Naive B cell (primary cell): ENCODE measurements around the gene INF2. TPM values are rescaled to one million over a fixed set of nuclear protein-coding genes. Genes with fewer than 3 reads are reported as not detected.
A peak's percentile ranks its signal among the peaks of the same experiment; 100 is the strongest.
"Not testable (repeated sequence)": the region's sequence is repeated elsewhere in the genome, so short reads cannot be mapped to it uniquely, and the experiment has no call there.

ENCODE experiments used
- ATAC-seq, 2 donors: fragments of 150-1000 bp; cut with Tn5 transposase; 2 replicates each; pipeline ENCODE4 v1.10.0; 2021; ENCODE audit warnings: low read depth in 2 of 2, mild to moderate bottlenecking in 2 of 2, moderate library complexity in 2 of 2
- DNase-seq: peaks from one replicate; pipeline ENCODE4 v3.0.0; 2022
- H3K27ac Mint-ChIP-seq, 6 donors: one replicate each; pipeline ENCODE4 v1.8.0; 2020 to 2022; ENCODE audit warnings: mild to moderate bottlenecking in 6 of 6, mixed read lengths in 6 of 6, moderate library complexity in 5 of 6, inconsistent platforms in 2 of 6
- H3K27me3 Mint-ChIP-seq, 3 donors: one replicate each; pipeline ENCODE4 v1.8.0; 2021 to 2022; ENCODE audit warnings: mixed read lengths in 3 of 3, mild to moderate bottlenecking in 1 of 3
- H3K36me3 Mint-ChIP-seq, 2 donors: one replicate each; pipeline ENCODE4 v1.8.0; 2020 to 2022; ENCODE audit warnings: mixed read lengths in 2 of 2, inconsistent platforms in 1 of 2, mild to moderate bottlenecking in 1 of 2
- H3K4me1 Mint-ChIP-seq, 3 donors: one replicate each; pipeline ENCODE4 v1.8.0; 2020 to 2022; ENCODE audit warnings: mixed read lengths in 3 of 3, inconsistent platforms in 1 of 3, mild to moderate bottlenecking in 1 of 3, moderate library complexity in 1 of 3
- H3K4me3 Mint-ChIP-seq, 8 donors: one replicate each; pipeline ENCODE4 v1.8.0; 2020 to 2022; ENCODE audit warnings: mild to moderate bottlenecking in 8 of 8, mixed read lengths in 8 of 8, moderate library complexity in 8 of 8, inconsistent platforms in 2 of 8
- H3K9me3 Mint-ChIP-seq, 7 donors: one replicate each; pipeline ENCODE4 v1.8.0; 2020 to 2022; ENCODE audit warnings: mixed read lengths in 7 of 7, mild to moderate bottlenecking in 5 of 7, inconsistent platforms in 2 of 7, moderate library complexity in 1 of 7
- polyA plus RNA-seq, 6 donors: library from polyadenylated mRNA; unstranded; fragments of 300-500 nt; fragmentation: Illumina TruSeq; gene quantifications; one replicate each; pipeline ENCODE4 v1.2.3, GENCODE V29; 2021; ENCODE audit warnings: low read depth in 6 of 6

The INF2 gene
- polyA plus RNA-seq, 6 donors from 2014 or later = 2.8 to 10.2 (median 5.5) TPM

- DNase-seq = no peak
- Mint-ChIP-seq H3K4me1 (peaks cover 0 to 8% (median 8%) of the 10 kb centered on the region in 3 donors), H3K27ac (peak overlapping the region in 1 of 6 donors; percentile 12), H3K4me3 (no peak overlapping the region), H3K36me3 (no peaks in the 10 kb centered on the region), H3K9me3 (no peaks in the 10 kb centered on the region), H3K27me3 (no peaks in the 10 kb centered on the region)
- no peak for ATAC-seq
Observed at GRCh38 chr14:104721505-104722431, 32.4 kb downstream of the INF2 start.

GRCh38 chr14:104722938-104723650 is 33.7 kb downstream of the INF2 start:
- Mint-ChIP-seq H3K4me1 (peaks cover 0 to 5% (median 3%) of the 10 kb centered on the region in 3 donors), H3K36me3 (no peaks in the 10 kb centered on the region), H3K27ac (no peak overlapping the region), H3K4me3 (peak overlapping the region in 2 of 8 donors; percentile 44 to 59), H3K9me3 (no peaks in the 10 kb centered on the region), H3K27me3 (peaks cover 0 to 10% (median 8%) of the 10 kb centered on the region in 3 donors)
- ATAC-seq (no peak), DNase-seq (no peak)

- Mint-ChIP-seq H3K27me3 (peaks cover 0 to 13% (median 8%) of the 10 kb centered on the region in 3 donors), H3K27ac (peak within 1 kb of the TSS in 3 of 6 donors; percentile 20 to 29 (median 24))
Observed at GRCh38 chr14:104723651-104724406, 34.4 kb downstream of the INF2 start, which contains the start of gene ADSS1. Gene ADSS1 (plus strand): TSS chr14:104724229. CDS start chr14:104724271, 42 bp downstream.

GRCh38 chr14:104724407-104724980 is 35.1 kb downstream of the INF2 start:
- DNase-seq = no peak
- no peaks in the 10 kb centered on the region for H3K36me3 Mint-ChIP-seq
- H3K27me3 Mint-ChIP-seq = peaks cover 0 to 15% (median 8%) of the 10 kb centered on the region in 3 donors
- no peak for ATAC-seq
- no peaks in the 10 kb centered on the region for H3K9me3 Mint-ChIP-seq
- peak overlapping the region in 7 of 8 donors; percentile 30 to 77 (median 60) for H3K4me3 Mint-ChIP-seq
- peak overlapping the region in 2 of 6 donors; percentile 20 to 24 for H3K27ac Mint-ChIP-seq
- peaks cover 0 to 10% (median 5%) of the 10 kb centered on the region in 3 donors for H3K4me1 Mint-ChIP-seq

More at GRCh38 chr14:104723651-104724406, 34.4 kb downstream of the INF2 start, which contains the start of gene ADSS1:
- ATAC-seq (peak; percentile 76 to 78), DNase-seq (peak; percentile 67)
- no peaks in the 10 kb centered on the region for H3K36me3 Mint-ChIP-seq
- peak within 1 kb of the TSS; percentile 30 to 84 (median 66) for H3K4me3 Mint-ChIP-seq
- no peaks in the 10 kb centered on the region for H3K9me3 Mint-ChIP-seq
- H3K4me1 Mint-ChIP-seq = peaks cover 0 to 6% (median 5%) of the 10 kb centered on the region in 3 donors

GRCh38 chr14:104724981-104725771 is 35.8 kb downstream of the INF2 start:
- DNase-seq (no peak), ATAC-seq (no peak)
- Mint-ChIP-seq H3K4me3 (peak overlapping the region; percentile 30 to 77 (median 65)), H3K36me3 (no peaks in the 10 kb centered on the region), H3K27ac (peak overlapping the region in 1 of 6 donors; percentile 24), H3K4me1 (peaks cover 0 to 6% (median 5%) of the 10 kb centered on the region in 3 donors), H3K9me3 (no peaks in the 10 kb centered on the region), H3K27me3 (peaks cover 0 to 15% (median 8%) of the 10 kb centered on the region in 3 donors)

GRCh38 chr14:104725772-104726548 is 36.5 kb downstream of the INF2 start:
- H3K4me3 Mint-ChIP-seq = peak overlapping the region in 5 of 8 donors; percentile 30 to 66 (median 60)
- H3K27me3 Mint-ChIP-seq = peaks cover 0 to 15% (median 8%) of the 10 kb centered on the region in 3 donors
- ATAC-seq = no peak
- no peaks in the 10 kb centered on the region for H3K36me3 Mint-ChIP-seq
- no peak overlapping the region for H3K27ac Mint-ChIP-seq
- no peak for DNase-seq
- no peaks in the 10 kb centered on the region for H3K9me3 Mint-ChIP-seq
- peaks cover 0 to 6% (median 5%) of the 10 kb centered on the region in 3 donors for H3K4me1 Mint-ChIP-seq

- H3K4me1 Mint-ChIP-seq = peaks cover 0 to 6% (median 5%) of the 10 kb centered on the region in 3 donors
- no peaks in the 10 kb centered on the region for H3K36me3 Mint-ChIP-seq
- ATAC-seq (no peak), DNase-seq (no peak)
- H3K4me3 Mint-ChIP-seq = no peak overlapping the region
- no peaks in the 10 kb centered on the region for H3K9me3 Mint-ChIP-seq
- H3K27ac Mint-ChIP-seq = peak overlapping the region in 1 of 6 donors; percentile 95
- H3K27me3 Mint-ChIP-seq = peaks cover 0 to 15% (median 8%) of the 10 kb centered on the region in 3 donors
Observed at GRCh38 chr14:104726600-104727451, 37.4 kb downstream of the INF2 start.

GRCh38 chr14:104728631-104729030 is 39.2 kb downstream of the INF2 start:
- Mint-ChIP-seq H3K27me3 (peaks cover 0 to 22% (median 8%) of the 10 kb centered on the region in 3 donors), H3K36me3 (no peaks in the 10 kb centered on the region), H3K4me1 (peaks cover 0 to 6% (median 5%) of the 10 kb centered on the region in 3 donors), H3K9me3 (no peaks in the 10 kb centered on the region), H3K4me3 (no peak overlapping the region), H3K27ac (peak overlapping the region in 1 of 6 donors; percentile 28)
- ATAC-seq (no peak), DNase-seq (no peak)

- not testable (repeated sequence) for DNase-seq, ATAC-seq, H3K9me3 Mint-ChIP-seq, H3K4me3 Mint-ChIP-seq, H3K4me1 Mint-ChIP-seq, H3K36me3 Mint-ChIP-seq
- peaks cover 0 to 22% (median 8%) of the 10 kb centered on the region in 3 donors for H3K27me3 Mint-ChIP-seq
- peak overlapping the region in 1 of 6 donors; percentile 28 for H3K27ac Mint-ChIP-seq
Observed at GRCh38 chr14:104729176-104729834, 39.9 kb downstream of the INF2 start.

- DNase-seq (no peak), ATAC-seq (no peak)
- H3K27ac Mint-ChIP-seq = peak overlapping the region in 1 of 6 donors; percentile 14
Observed at GRCh38 chr14:104729835-104730181, 40.4 kb downstream of the INF2 start.

More at GRCh38 chr14:104729835-104730181, 40.4 kb downstream of the INF2 start:
- Mint-ChIP-seq H3K27me3 (peaks cover 0 to 22% (median 8%) of the 10 kb centered on the region in 3 donors), H3K9me3 (no peaks in the 10 kb centered on the region), H3K36me3 (no peaks in the 10 kb centered on the region), H3K4me1 (peaks cover 0 to 6% (median under 1%) of the 10 kb centered on the region in 3 donors), H3K4me3 (no peak overlapping the region)
